ENCODE results near the gene ACAP2.
A peak's percentile ranks its signal among the peaks of the same experiment; 100 is the strongest.
"Not testable (repeated sequence)": the region's sequence is repeated elsewhere in the genome, so short reads cannot be mapped to it uniquely, and the experiment has no call there.

ACAP2 gene

GRCh38 chr3:195441992-195442572 is 738 bp downstream of the ACAP2 start:
- DNase-seq, result no peak

GRCh38 chr3:195441476-195441991 is 1.3 kb downstream of the ACAP2 start:
- DNase-seq, result no peak

- no peak for DNase-seq
These were observed 1.8 kb downstream of the ACAP2 start for GRCh38 chr3:195441051-195441450.

- DNase-seq, result no peak
These were observed 2.4 kb downstream of the ACAP2 start for GRCh38 chr3:195440379-195440778.

GRCh38 chr3:195438371-195438770 is 4.4 kb downstream of the ACAP2 start:
- DNase-seq, result no peak

- no peak for DNase-seq
These were observed 17.0 kb downstream of the ACAP2 start for GRCh38 chr3:195425849-195426248.

GRCh38 chr3:195423818-195424217 is 19.0 kb downstream of the ACAP2 start:
- DNase-seq, result no peak

- DNase-seq, result no peak
These were observed 21.4 kb downstream of the ACAP2 start for GRCh38 chr3:195421400-195421799.

- no peak for DNase-seq
These were observed 26.0 kb downstream of the ACAP2 start for GRCh38 chr3:195416795-195417194.

GRCh38 chr3:195411836-195412235 is 31.0 kb downstream of the ACAP2 start:
- DNase-seq, result no peak

GRCh38 chr3:195410546-195410945 is 32.3 kb downstream of the ACAP2 start:
- no peak for DNase-seq

GRCh38 chr3:195407531-195408409 is 35.0 kb downstream of the ACAP2 start:
- no peak for DNase-seq

GRCh38 chr3:195405651-195406050 is 37.2 kb downstream of the ACAP2 start:
- no peak for DNase-seq

- DNase-seq, result no peak
These were observed 38.9 kb downstream of the ACAP2 start for GRCh38 chr3:195403841-195404408.

- DNase-seq, result no peak
These were observed 39.6 kb downstream of the ACAP2 start for GRCh38 chr3:195403244-195403643.

- peak; percentile 54 for DNase-seq
These were observed 40.9 kb downstream of the ACAP2 start for GRCh38 chr3:195401943-195402342.

GRCh38 chr3:195398460-195398859 is 44.4 kb downstream of the ACAP2 start:
- DNase-seq, result not testable (repeated sequence)

GRCh38 chr3:195397524-195397923 is 45.3 kb downstream of the ACAP2 start:
- DNase-seq, result no peak

- no peak for DNase-seq
These were observed 47.5 kb downstream of the ACAP2 start for GRCh38 chr3:195395208-195395816.

GRCh38 chr3:195394700-195395099 is 48.1 kb downstream of the ACAP2 start:
- no peak for DNase-seq

GRCh38 chr3:195394024-195394423 is 48.8 kb downstream of the ACAP2 start:
- no peak for DNase-seq

GRCh38 chr3:195388380-195388779 is 54.4 kb downstream of the ACAP2 start:
- DNase-seq, result no peak

- no peak for DNase-seq
These were observed 56.1 kb downstream of the ACAP2 start for GRCh38 chr3:195386739-195387138.

Measured in NCI-H1436 (cell line).